Fibroblast of lung (primary cell): ENCODE measurements around the gene UQCR10. TPM values are rescaled to one million over a fixed set of nuclear protein-coding genes. Genes with fewer than 3 reads are reported as not detected.

Experiments
- DNase-seq, 2 donors: peaks; one replicate each; pipeline versions ENCODE4 v3.0.0 to v3.0.0-alpha.2; 2010; ENCODE audit warnings: low read depth in 2 of 2
- H2AFZ ChIP-seq: 2 replicates; pipeline ENCODE4 v1.5.1; 2012; ENCODE audit warnings: low read length, control low read depth, inconsistent platforms
- H3K27ac ChIP-seq: 2 replicates; pipeline ENCODE4 v1.5.1; 2011; ENCODE audit warnings: low read length, control low read depth; ENCODE audit not compliant: insufficient read depth
- H3K27me3 ChIP-seq: 2 replicates; pipeline ENCODE4 v1.5.1; 2011; ENCODE audit warnings: mild to moderate bottlenecking, low read length; ENCODE audit not compliant: control insufficient read depth, insufficient read depth
- H3K36me3 ChIP-seq: 2 replicates; pipeline ENCODE4 v1.5.1; 2011; ENCODE audit warnings: low read length; ENCODE audit not compliant: control insufficient read depth, insufficient read depth
- H3K4me1 ChIP-seq: 2 replicates; pipeline ENCODE4 v1.5.1; 2011; ENCODE audit warnings: low read length; ENCODE audit not compliant: control insufficient read depth, insufficient read depth; ENCODE audit errors: extremely low read depth
- H3K4me2 ChIP-seq: 2 replicates; pipeline ENCODE4 v1.5.1; 2011; ENCODE audit warnings: low read length, control low read depth; ENCODE audit not compliant: insufficient read depth; ENCODE audit errors: extremely low read depth
- H3K4me3 ChIP-seq, 4 experiments: fragments of 200-600 bp in 1 of 4; sonication (generic) in 1 of 4; replicated peaks in 1 of 4; 2 replicates each; pipeline ENCODE4 v1.5.1; 2011 to 2016; ENCODE audit warnings: low read length in 4 of 4, low read depth in 3 of 4, mild to moderate bottlenecking in 3 of 4, control low read depth in 2 of 4, inconsistent platforms in 1 of 4, mixed read lengths in 1 of 4; ENCODE audit not compliant: insufficient read depth in 1 of 4; ENCODE audit errors: control extremely low read depth in 1 of 4
- H3K79me2 ChIP-seq: 2 replicates; pipeline ENCODE4 v1.5.1; 2012; ENCODE audit warnings: mild to moderate bottlenecking, low read length, inconsistent platforms; ENCODE audit not compliant: control insufficient read depth, insufficient read depth
- H3K9ac ChIP-seq: 2 replicates; pipeline ENCODE4 v1.5.1; 2011; ENCODE audit warnings: mild to moderate bottlenecking, low read length, control low read depth; ENCODE audit not compliant: insufficient read depth
- H3K9me3 ChIP-seq: 2 replicates; pipeline ENCODE4 v1.5.1; 2012; ENCODE audit warnings: low read depth, low read length; ENCODE audit not compliant: control insufficient read depth, insufficient read depth
- H4K20me1 ChIP-seq: 2 replicates; pipeline ENCODE4 v1.5.1; 2011; ENCODE audit warnings: low read length; ENCODE audit not compliant: control insufficient read depth, insufficient read depth; ENCODE audit errors: extremely low read depth
- CTCF ChIP-seq, 2 donors: IDR thresholded peaks in 1 of 2; conservative IDR thresholded peaks in 1 of 2; 1 replicate in 1 of 2; 2 replicates in 1 of 2; pipeline ENCODE4 v1.5.1; 2011 to 2012; ENCODE audit warnings: low read length in 2 of 2, control low read depth in 1 of 2, inconsistent platforms in 1 of 2, low read depth in 1 of 2, mild to moderate bottlenecking in 1 of 2
- EZH2 ChIP-seq: IDR thresholded peaks from 2 replicates; pipeline ENCODE4 v1.5.1; 2012; ENCODE audit warnings: low read length, control low read depth, mild to moderate bottlenecking; ENCODE audit errors: missing control alignments
- polyA plus RNA-seq, 2 donors: library from polyadenylated mRNA; depleted of rRNA in 1 of 2; stranded (reverse) in 1 of 2; unstranded in 1 of 2; fragments of >200 nt; gene quantifications; 2 replicates each; pipeline ENCODE4 v1.2.1, GENCODE V29; 2011 to 2012; ENCODE audit warnings: missing spikeins in 1 of 2
- total RNA-seq: library from RNA; depleted of rRNA; stranded (reverse); fragments of >200 nt; gene quantifications from 2 replicates; pipeline ENCODE4 v1.2.1, GENCODE V29; 2014

UQCR10 gene
- total and polyA plus RNA-seq, 2 donors (not counting 1 experiment from before 2014, with no cell fraction given), result 112 to 117 TPM

- Histone ChIP-seq H3K4me3 (no peak overlapping the region), H3K4me2 (no peak overlapping the region), H3K79me2 (no peaks in the 10 kb centered on the region), H3K4me1 (no peaks in the 10 kb centered on the region), H3K27ac (no peak overlapping the region), H3K27me3 (no peaks in the 10 kb centered on the region), H3K36me3 (no peaks in the 10 kb centered on the region), H2AFZ (no peak overlapping the region), H3K9ac (no peak overlapping the region), H4K20me1 (no peaks in the 10 kb centered on the region), H3K9me3 (no peaks in the 10 kb centered on the region)
- TF ChIP-seq EZH2 (no peak), CTCF (conservative IDR thresholded peaks at IDR 0.05 in 1 of 2, IDR thresholded peaks at IDR 0.05 in 1 of 2; ENCODE audit: low read depth in 1 of 2, low read length in 2 of 2) (no peak)
- DNase-seq, result no peak
These were observed 25.2 kb upstream of the UQCR10 start for GRCh38 chr22:29741926-29742325.

- Histone ChIP-seq H3K9me3 (no peaks in the 10 kb centered on the region), H3K79me2 (no peaks in the 10 kb centered on the region), H3K4me3 (no peak overlapping the region), H3K36me3 (no peaks in the 10 kb centered on the region), H3K27me3 (no peaks in the 10 kb centered on the region), H3K9ac (no peak overlapping the region), H3K27ac (no peak overlapping the region), H3K4me1 (no peaks in the 10 kb centered on the region), H3K4me2 (no peak overlapping the region), H4K20me1 (no peaks in the 10 kb centered on the region), H2AFZ (no peak overlapping the region)
- DNase-seq, result no peak
- TF ChIP-seq EZH2 (no peak), CTCF (conservative IDR thresholded peaks at IDR 0.05 in 1 of 2, IDR thresholded peaks at IDR 0.05 in 1 of 2; ENCODE audit: low read depth in 1 of 2, low read length in 2 of 2) (no peak)
These were observed 24.8 kb upstream of the UQCR10 start for GRCh38 chr22:29742326-29742725.

- Histone ChIP-seq H3K4me3 (no peak overlapping the region), H3K36me3 (no peaks in the 10 kb centered on the region), H3K27ac (no peak overlapping the region), H3K9me3 (no peaks in the 10 kb centered on the region), H4K20me1 (no peaks in the 10 kb centered on the region), H3K79me2 (no peaks in the 10 kb centered on the region), H3K4me2 (no peak overlapping the region), H3K27me3 (no peaks in the 10 kb centered on the region), H3K4me1 (no peaks in the 10 kb centered on the region), H3K9ac (no peak overlapping the region), H2AFZ (no peak overlapping the region)
- TF ChIP-seq EZH2 (no peak), CTCF (conservative IDR thresholded peaks at IDR 0.05 in 1 of 2, IDR thresholded peaks at IDR 0.05 in 1 of 2; ENCODE audit: low read depth in 1 of 2, low read length in 2 of 2) (no peak)
- DNase-seq, result peak; percentile 27 to 59
These were observed 22.3 kb upstream of the UQCR10 start for GRCh38 chr22:29744902-29745301.
